Measurements from ENCODE around the gene MANSC1.

DNA sequence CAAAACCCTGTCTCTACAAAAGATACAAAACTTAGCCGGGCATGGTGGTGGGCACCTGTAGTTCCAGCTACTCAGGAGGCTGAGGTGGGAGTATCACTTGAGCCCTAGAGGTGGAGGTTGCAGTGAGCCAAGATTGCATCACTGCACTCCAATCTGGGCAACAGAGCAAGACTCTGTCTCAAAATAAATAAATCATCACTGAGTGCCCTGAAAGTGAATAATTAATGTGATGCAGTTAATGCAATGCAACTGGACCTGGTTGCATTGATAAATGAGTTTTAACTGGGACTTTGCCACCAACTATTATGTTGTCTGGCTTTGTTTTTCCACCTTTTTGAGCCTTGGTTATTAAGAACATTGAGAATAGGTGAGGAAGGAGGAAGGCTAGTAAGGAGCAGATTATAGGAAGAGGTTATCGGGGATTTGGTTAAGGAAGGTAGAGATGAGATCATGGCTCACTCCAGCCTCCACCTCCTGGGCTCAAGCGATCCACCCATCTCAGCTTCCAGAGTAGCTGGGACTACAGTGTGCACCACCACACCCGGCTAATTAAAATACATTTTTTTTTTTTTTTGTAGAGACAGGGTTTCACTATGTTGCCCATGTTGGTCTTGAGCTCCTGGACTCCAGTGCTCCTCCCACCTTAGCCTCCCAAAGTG is 14.9 kb upstream of the MANSC1 start:
- TF ChIP-seq, protein P1, sequence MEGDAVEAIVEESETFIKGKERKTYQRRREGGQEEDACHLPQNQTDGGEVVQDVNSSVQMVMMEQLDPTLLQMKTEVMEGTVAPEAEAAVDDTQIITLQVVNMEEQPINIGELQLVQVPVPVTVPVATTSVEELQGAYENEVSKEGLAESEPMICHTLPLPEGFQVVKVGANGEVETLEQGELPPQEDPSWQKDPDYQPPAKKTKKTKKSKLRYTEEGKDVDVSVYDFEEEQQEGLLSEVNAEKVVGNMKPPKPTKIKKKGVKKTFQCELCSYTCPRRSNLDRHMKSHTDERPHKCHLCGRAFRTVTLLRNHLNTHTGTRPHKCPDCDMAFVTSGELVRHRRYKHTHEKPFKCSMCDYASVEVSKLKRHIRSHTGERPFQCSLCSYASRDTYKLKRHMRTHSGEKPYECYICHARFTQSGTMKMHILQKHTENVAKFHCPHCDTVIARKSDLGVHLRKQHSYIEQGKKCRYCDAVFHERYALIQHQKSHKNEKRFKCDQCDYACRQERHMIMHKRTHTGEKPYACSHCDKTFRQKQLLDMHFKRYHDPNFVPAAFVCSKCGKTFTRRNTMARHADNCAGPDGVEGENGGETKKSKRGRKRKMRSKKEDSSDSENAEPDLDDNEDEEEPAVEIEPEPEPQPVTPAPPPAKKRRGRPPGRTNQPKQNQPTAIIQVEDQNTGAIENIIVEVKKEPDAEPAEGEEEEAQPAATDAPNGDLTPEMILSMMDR (IDR thresholded peaks at IDR 0.05), result no peak
- no peak for TF ChIP-seq EZH2 (IDR thresholded peaks at IDR 0.05; ENCODE audit: borderline replicate concordance, insufficient read depth, low read depth, low read length, poor library complexity, severe bottlenecking)

Data from B cell (primary cell).